NCI-H1092 treated with DMSO at 0.1 percent for 48 hours (cell line): ENCODE data around the gene PSMB2.

Experiments
- DNase-seq: peaks from one replicate; lab custom pipeline; 2025; lab: John Stamatoyannopoulos, UW

The PSMB2 gene

GRCh38 chr1:35642471-35642955, 1.2 kb upstream of the PSMB2 start:
- no peak for DNase-seq

DNA sequence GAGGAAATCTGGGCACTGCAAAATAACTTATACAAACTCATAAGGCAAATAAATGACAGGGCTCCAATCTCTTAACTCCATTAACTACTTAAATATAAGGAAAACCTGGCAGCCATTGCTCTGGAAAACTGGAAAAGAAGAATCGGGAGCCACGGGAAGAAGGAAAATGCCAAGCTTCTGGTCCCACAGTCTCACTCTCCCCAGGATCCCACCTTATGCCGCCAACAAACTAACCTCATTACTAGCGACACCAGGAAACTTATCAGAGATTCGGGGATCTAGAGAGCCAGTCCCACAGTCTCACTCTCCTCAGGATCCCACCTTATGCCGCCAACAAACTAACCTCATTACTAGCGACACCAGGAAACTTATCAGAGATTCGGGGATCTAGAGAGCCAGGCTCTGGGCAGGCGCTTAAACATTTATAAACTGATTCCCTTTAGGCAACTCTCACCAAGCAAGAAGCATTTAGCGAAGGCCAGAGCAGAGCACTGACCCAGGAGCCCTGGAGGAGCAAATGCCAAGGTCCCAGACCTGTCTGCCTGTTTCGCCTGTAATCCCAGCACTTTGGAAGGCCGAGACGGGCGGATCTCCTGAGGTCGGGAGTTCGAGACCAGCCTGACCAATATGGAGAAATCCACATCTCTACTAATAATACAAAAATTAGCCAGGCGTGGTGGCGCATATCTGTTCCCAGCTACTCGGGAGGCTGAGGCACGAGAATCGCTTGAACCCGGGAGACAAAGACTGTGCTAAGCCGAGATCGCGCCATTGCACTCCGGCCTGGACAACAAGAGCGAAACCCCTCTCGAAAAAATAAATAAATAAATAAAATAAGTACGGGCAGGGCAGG, 720 bp downstream of the PSMB2 start:
- no peak for DNase-seq

- DNase-seq, result no peak
Measured at GRCh38 chr1:35637401-35637809, 3.9 kb downstream of the PSMB2 start.

GRCh38 chr1:35633547-35633946, 7.8 kb downstream of the PSMB2 start:
- no peak for DNase-seq

DNA sequence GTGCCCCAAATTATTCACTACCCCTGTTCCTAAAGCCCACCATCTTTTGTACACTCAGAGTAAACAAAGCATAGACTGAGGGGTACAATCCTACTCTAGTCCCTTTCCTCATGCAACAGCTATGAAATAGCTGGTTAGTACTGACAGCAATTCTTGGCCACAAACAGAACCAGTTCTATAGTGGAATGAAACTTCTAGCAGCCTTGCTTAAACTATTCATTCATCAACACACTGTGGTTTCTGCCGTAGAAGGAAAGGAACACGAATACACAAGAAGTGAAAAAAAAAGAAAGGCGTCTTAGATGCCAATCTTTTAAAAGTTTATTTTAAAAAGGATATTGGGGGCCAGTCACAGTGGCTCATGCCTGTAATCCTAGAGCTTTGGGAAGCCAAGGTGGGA, 9.9 kb downstream of the PSMB2 start:
- no peak for DNase-seq

DNA sequence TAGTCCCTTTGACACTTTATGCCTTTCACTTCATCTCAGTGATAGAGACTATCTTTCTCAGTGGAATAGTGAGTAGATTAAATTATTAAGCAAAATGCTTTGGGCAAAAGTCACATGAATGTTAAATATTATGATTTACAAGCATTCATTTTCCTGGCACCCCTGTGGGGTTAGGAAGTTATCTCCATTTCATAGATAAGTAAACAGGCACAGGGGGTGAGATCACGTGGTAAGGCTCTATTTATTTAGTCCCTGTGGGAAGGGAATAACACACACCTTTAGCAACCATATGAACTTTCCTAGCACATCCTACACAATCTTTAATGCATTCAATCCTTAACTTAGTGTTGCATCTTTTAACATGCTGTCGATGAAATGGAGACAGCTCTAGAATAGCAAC, 12.3 kb downstream of the PSMB2 start:
- no peak for DNase-seq

GRCh38 chr1:35623832-35624231, 17.5 kb downstream of the PSMB2 start:
- no peak for DNase-seq

DNA sequence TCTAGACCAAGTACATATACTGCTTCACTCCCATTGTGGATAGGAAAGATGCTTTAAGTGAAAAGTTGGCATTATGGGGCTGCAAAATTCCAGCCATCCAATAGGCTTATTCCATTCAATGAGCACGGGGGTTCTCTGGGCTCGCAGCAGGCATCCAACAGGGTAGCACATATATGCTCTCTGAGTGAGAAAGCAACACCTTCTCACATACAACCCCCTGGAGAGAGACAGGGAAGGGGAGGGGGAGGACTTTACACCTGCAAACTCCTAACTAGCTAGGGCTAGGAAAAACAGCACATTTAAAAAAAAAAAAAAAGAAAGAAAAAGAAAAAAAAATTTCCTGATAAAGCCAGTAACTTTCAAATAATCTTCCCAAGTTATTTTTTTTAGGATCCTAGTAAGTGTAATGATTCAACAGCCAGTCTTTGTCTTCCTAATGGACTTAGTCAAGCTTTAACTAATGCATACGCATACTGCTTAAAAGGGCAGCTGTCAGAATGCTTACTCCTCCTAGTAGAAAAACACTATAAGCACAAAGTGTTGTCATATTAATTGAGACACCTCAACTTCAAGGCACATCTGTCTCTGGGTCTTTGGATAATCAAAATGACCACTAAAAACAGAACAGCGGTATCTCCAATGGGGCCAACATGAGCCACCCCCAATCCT, 18.7 kb downstream of the PSMB2 start:
- DNase-seq, result no peak

GRCh38 chr1:35619237-35620121, 21.8 kb downstream of the PSMB2 start:
- no peak for DNase-seq

DNA sequence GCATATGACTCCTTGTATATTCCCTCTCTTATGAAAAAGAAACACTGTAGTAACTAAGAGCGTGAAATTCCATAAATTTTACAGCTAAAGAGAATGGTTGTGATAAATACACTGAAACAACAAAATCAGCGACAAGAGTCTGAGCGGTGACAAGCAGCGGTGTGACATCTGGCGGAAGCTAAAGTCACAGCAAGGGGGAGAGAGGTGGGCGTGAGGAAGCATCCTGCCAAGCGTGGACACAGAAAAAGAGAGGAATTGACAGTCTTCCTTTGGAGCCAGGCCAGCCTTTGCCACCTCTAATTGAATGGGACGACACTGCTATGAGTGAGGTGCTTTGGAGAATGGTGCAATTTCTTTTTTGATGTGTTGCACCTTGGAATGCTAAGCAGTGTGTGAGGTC, 25.9 kb downstream of the PSMB2 start:
- no peak for DNase-seq

DNA sequence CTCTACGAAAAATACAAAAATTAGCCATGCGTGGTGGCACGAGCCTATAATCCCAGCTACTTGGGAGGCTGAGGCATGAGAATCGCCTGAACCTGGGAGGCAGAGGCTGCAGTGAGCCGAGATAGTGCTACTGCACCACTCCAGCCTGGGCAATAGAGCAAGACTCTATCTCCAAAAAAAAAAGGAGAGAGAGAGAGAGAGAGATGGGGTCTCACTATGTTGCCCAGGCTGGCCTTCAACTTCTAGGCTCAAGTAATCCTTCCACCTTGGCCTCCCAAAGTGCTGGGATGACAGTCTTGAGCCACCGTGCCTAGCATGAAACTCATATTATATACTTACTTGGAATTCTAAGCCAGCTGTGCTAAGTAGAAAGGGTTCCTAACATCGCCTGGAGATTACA, 29.7 kb downstream of the PSMB2 start:
- no peak for DNase-seq

- DNase-seq, result no peak
Measured at GRCh38 chr1:35605867-35606182, 35.5 kb downstream of the PSMB2 start.

- DNase-seq, result no peak
Measured at GRCh38 chr1:35605071-35605866, 36.1 kb downstream of the PSMB2 start.

DNA sequence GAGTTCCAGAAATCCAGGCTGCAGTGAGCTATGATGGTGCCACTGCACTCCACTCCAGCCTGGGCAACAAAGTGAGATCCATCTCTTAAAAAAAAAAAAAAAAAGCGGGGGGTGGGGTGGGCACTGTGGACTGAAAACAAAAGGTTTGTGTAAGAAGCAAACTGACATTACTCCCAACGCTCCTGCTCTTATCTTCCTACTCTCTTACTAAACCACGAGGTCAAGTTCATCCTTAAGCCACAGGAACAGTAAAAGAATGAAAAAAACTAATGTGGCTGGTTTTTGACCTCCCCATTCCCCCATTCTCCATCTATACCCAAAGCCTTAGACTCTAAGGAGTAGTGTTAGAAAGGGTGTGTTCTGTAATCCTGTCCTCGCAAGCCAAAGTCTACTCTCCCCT, 37.4 kb downstream of the PSMB2 start:
- no peak for DNase-seq

- no peak for DNase-seq
Measured at GRCh38 chr1:35603468-35603867, 37.9 kb downstream of the PSMB2 start.

- DNase-seq, result no peak
Measured at GRCh38 chr1:35600593-35600992, 40.7 kb downstream of the PSMB2 start.

DNA sequence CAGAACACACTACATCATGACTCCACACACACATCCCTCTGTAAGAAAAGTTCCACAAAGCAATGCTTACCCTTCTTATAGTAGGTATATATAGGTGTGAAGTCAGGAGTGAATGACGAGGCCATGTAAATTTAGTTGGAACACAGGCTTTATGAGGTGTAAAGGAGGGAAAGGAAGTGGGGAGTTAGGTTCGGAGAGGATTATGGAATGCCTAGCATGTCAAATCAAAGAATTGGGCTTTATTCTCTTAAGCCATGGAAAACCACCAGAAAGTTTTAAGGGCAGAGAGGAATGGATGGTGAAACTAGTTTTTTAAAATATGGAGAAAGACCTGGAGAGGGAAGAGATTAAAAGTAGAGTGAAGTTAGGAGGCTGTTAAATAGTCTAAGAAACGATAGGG, 41.9 kb downstream of the PSMB2 start:
- DNase-seq, result no peak

GRCh38 chr1:35598895-35599294, 42.4 kb downstream of the PSMB2 start:
- no peak for DNase-seq

- DNase-seq, result no peak
Measured at GRCh38 chr1:35597870-35598269, 43.5 kb downstream of the PSMB2 start.

DNA sequence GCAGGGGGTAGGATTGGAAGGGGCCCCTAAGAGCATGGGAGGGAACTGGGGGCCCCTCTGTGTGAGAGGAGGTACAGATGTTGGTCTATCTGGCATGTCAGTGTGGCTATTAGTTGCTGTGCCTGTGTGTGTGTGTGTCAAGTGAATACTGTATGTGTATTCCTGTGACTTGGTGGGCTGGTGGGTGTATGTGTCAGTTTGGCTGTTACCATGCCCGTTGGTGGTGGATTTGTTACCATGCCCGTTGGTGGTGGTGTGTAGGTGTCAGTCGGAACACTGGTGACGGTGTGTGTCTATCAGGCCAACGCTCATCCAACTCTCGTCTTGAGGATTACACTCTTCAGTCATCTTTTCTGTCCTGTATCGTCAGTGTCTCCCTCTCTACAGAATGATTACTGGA, 45.6 kb downstream of the PSMB2 start:
- no peak for DNase-seq

GRCh38 chr1:35594005-35594760, 47.1 kb downstream of the PSMB2 start:
- no peak for DNase-seq
